GM21390 (cell line): ENCODE measurements around the gene LARGE1.

Source experiments
- ATAC-seq: cut with Tn5 transposase; IDR thresholded peaks from one replicate; pipeline ENCODE4 v1.9.1; 2021; ENCODE audit not compliant: unreplicated experiment

Gene LARGE1

GRCh38 chr22:33828302-33828701 lies 92.0 kb downstream of the LARGE1 start:
- ATAC-seq = no peak

GRCh38 chr22:33825761-33826160 lies 94.5 kb downstream of the LARGE1 start:
- ATAC-seq = no peak

- ATAC-seq = no peak
Measured at GRCh38 chr22:33823552-33823951, 96.7 kb downstream of the LARGE1 start.

GRCh38 chr22:33821290-33821689 lies 99.0 kb downstream of the LARGE1 start:
- no peak for ATAC-seq

GRCh38 chr22:33819743-33820142 lies 100.5 kb downstream of the LARGE1 start:
- ATAC-seq = no peak

- no peak for ATAC-seq
Measured at GRCh38 chr22:33817512-33818127, 102.7 kb downstream of the LARGE1 start.

GRCh38 chr22:33812360-33812977 lies 107.8 kb downstream of the LARGE1 start:
- ATAC-seq = no peak

GRCh38 chr22:33811686-33812085 lies 108.6 kb downstream of the LARGE1 start:
- no peak for ATAC-seq

- ATAC-seq = no peak
Measured at GRCh38 chr22:33811208-33811607, 109.1 kb downstream of the LARGE1 start.

- no peak for ATAC-seq
Measured at GRCh38 chr22:33807470-33807869, 112.8 kb downstream of the LARGE1 start.

- ATAC-seq = peak; percentile 63
Measured at GRCh38 chr22:33806191-33806590, 114.1 kb downstream of the LARGE1 start.

GRCh38 chr22:33803371-33804282 lies 116.6 kb downstream of the LARGE1 start:
- no peak for ATAC-seq

- no peak for ATAC-seq
Measured at GRCh38 chr22:33798401-33798800, 121.9 kb downstream of the LARGE1 start.

GRCh38 chr22:33796494-33796893 lies 123.8 kb downstream of the LARGE1 start:
- no peak for ATAC-seq

- ATAC-seq = no peak
Measured at GRCh38 chr22:33793475-33793874, 126.8 kb downstream of the LARGE1 start.

- ATAC-seq = no peak
Measured at GRCh38 chr22:33792832-33793231, 127.4 kb downstream of the LARGE1 start.

- no peak for ATAC-seq
Measured at GRCh38 chr22:33789690-33790253, 130.5 kb downstream of the LARGE1 start.

- ATAC-seq = no peak
Measured at GRCh38 chr22:33788927-33789326, 131.3 kb downstream of the LARGE1 start.

GRCh38 chr22:33787645-33788456 lies 132.4 kb downstream of the LARGE1 start:
- ATAC-seq = no peak

GRCh38 chr22:33786149-33786548 lies 134.1 kb downstream of the LARGE1 start:
- no peak for ATAC-seq
